IMR-90 (cell line): ENCODE results near the gene SLIT3. TPM values are rescaled to one million over a fixed set of nuclear protein-coding genes. Genes with fewer than 3 reads are reported as not detected.

Experiments used
- ATAC-seq: fragments of 200-7000 bp; cut with Tn5 transposase; 2 replicates; pipeline ENCODE4 v1.9.1; 2020; ENCODE audit warnings: low read depth, mild to moderate bottlenecking, moderate library complexity
- BruUV-seq: library from RNA; stranded (reverse); fragments of 400-500 nt; replicated peaks from 2 replicates; lab custom pipeline; 2021; lab: Mats Ljungman, UMichigan
- CTCF ChIA-PET: fragments of 300-600 bp; formaldehyde crosslinking; extraction: SDS; loops from one replicate; lab custom pipeline; 2021; ENCODE audit warnings: antibody characterized with exemption; lab: Yijun Ruan, JAX
- POLR2A ChIA-PET: fragments of 300-600 bp; sonication (Branson Sonifier 250); formaldehyde crosslinking; loops from one replicate; lab custom pipeline; 2022; ENCODE audit warnings: antibody characterized with exemption; ENCODE audit not compliant: unreplicated experiment; lab: Charles Lee
- DNase-seq: peaks from one replicate; pipeline ENCODE4 v3.0.0; 2013
- H2AFZ ChIP-seq: replicated peaks from 2 replicates; pipeline ENCODE3; 2013; ENCODE audit warnings: low read length, mild to moderate bottlenecking; ENCODE audit not compliant: poor library complexity
- H2AK5ac ChIP-seq: 2 replicates; pipeline ENCODE4 v1.6.1; 2013; ENCODE audit warnings: low read depth, low read length, inconsistent platforms
- H2AK9ac ChIP-seq: replicated peaks from 2 replicates; pipeline ENCODE3; 2013; ENCODE audit warnings: mild to moderate bottlenecking, low read depth, low read length, moderate library complexity; ENCODE audit not compliant: poor library complexity
- H2BK120ac ChIP-seq: 2 replicates; pipeline ENCODE4 v1.6.1; 2013; ENCODE audit warnings: low read depth, low read length, inconsistent platforms
- H2BK15ac ChIP-seq: 3 replicates; pipeline ENCODE4 v1.6.1; 2013; ENCODE audit warnings: low read depth, low read length, inconsistent platforms
- H2BK20ac ChIP-seq: 2 replicates; pipeline ENCODE4 v1.6.1; 2013; ENCODE audit warnings: low read depth, mild to moderate bottlenecking, inconsistent platforms, low read length, moderate library complexity
- H2BK5ac ChIP-seq: 2 replicates; pipeline ENCODE4 v1.6.1; 2013; ENCODE audit warnings: mild to moderate bottlenecking, low read depth, low read length, inconsistent platforms; ENCODE audit not compliant: poor library complexity, severe bottlenecking
- H3K14ac ChIP-seq: replicated peaks from 2 replicates; pipeline ENCODE4 v1.6.1; 2013; ENCODE audit warnings: low read depth, low read length, inconsistent platforms
- H3K18ac ChIP-seq: 2 replicates; pipeline ENCODE4 v1.6.1; 2013; ENCODE audit warnings: low read depth, low read length, control low read depth
- H3K23ac ChIP-seq: 2 replicates; pipeline ENCODE4 v1.6.1; 2013; ENCODE audit warnings: low read depth, low read length, inconsistent platforms
- H3K27ac ChIP-seq: 2 replicates; pipeline ENCODE4 v1.5.1; 2013; ENCODE audit warnings: mild to moderate bottlenecking, control low read depth, low read length; ENCODE audit not compliant: insufficient read depth
- H3K27me3 ChIP-seq: 2 replicates; pipeline ENCODE4 v1.6.1; 2013; ENCODE audit warnings: low read length; ENCODE audit not compliant: control insufficient read depth, insufficient read depth
- H3K36me3 ChIP-seq: 2 replicates; pipeline ENCODE4 v1.6.1; 2013; ENCODE audit warnings: low read length, mixed read lengths; ENCODE audit not compliant: control insufficient read depth, insufficient read depth
- H3K4ac ChIP-seq: 2 replicates; pipeline ENCODE4 v1.6.1; 2013; ENCODE audit warnings: low read depth, low read length, inconsistent platforms
- H3K4me1 ChIP-seq: 2 replicates; pipeline ENCODE4 v1.6.1; 2013; ENCODE audit warnings: low read length, mixed read lengths; ENCODE audit not compliant: control insufficient read depth, insufficient read depth
- H3K4me2 ChIP-seq: 2 replicates; pipeline ENCODE4 v1.6.1; 2013; ENCODE audit warnings: low read depth, mild to moderate bottlenecking, control low read depth, low read length, moderate library complexity
- H3K4me3 ChIP-seq: 2 replicates; pipeline ENCODE4 v1.5.1; 2013; ENCODE audit warnings: low read depth, mild to moderate bottlenecking, control low read depth, low read length, moderate library complexity; ENCODE audit not compliant: insufficient read depth
- H3K56ac ChIP-seq: 2 replicates; pipeline ENCODE4 v1.6.1; 2013; ENCODE audit warnings: low read length, inconsistent platforms; ENCODE audit not compliant: insufficient read depth; ENCODE audit errors: extremely low read depth
- H3K79me1 ChIP-seq, 2 experiments: 2 replicates each; pipeline ENCODE4 v1.6.1; 2013; ENCODE audit warnings: low read length in 2 of 2, inconsistent platforms in 1 of 2, low read depth in 1 of 2
- H3K9ac ChIP-seq: 2 replicates; pipeline ENCODE4 v1.6.1; 2013; ENCODE audit warnings: low read depth, low read length, control low read depth
- H3K9me1 ChIP-seq: 2 replicates; pipeline ENCODE4 v1.6.1; 2013; ENCODE audit warnings: low read length, inconsistent platforms; ENCODE audit not compliant: insufficient read depth
- H3K9me3 ChIP-seq: 2 replicates; pipeline ENCODE4 v1.6.1; 2013; ENCODE audit warnings: low read length; ENCODE audit not compliant: control insufficient read depth, insufficient read depth
- H4K20me1 ChIP-seq: 2 replicates; pipeline ENCODE4 v1.6.1; 2013; ENCODE audit warnings: low read length, inconsistent platforms; ENCODE audit not compliant: insufficient read depth
- H4K5ac ChIP-seq: 2 replicates; pipeline ENCODE4 v1.6.1; 2013; ENCODE audit warnings: mild to moderate bottlenecking, low read depth, low read length, control low read depth
- H4K8ac ChIP-seq, 2 experiments: 2 replicates each; pipeline ENCODE4 v1.6.1; 2013; ENCODE audit warnings: low read depth in 2 of 2, low read length in 2 of 2, control low read depth in 1 of 2, inconsistent platforms in 1 of 2
- H4K91ac ChIP-seq: 2 replicates; pipeline ENCODE4 v1.6.1; 2013; ENCODE audit warnings: low read depth, low read length, inconsistent platforms; ENCODE audit not compliant: insufficient read depth
- BHLHE40 ChIP-seq: fragments of 150-350 bp; IDR thresholded peaks from 2 replicates; pipeline ENCODE4 v1.6.1; 2016; ENCODE audit warnings: mild to moderate bottlenecking, low read depth, low read length
- CHD1 ChIP-seq: IDR thresholded peaks from 2 replicates; pipeline ENCODE4 v1.6.1; 2012; ENCODE audit warnings: low read depth, low read length, improper control_type of control experiment
- CTCF ChIP-seq: conservative IDR thresholded peaks from 2 replicates; pipeline ENCODE4 v1.5.1; 2012; ENCODE audit warnings: mild to moderate bottlenecking, low read depth, low read length, improper control_type of control experiment
- MAFK ChIP-seq: IDR thresholded peaks from 2 replicates; pipeline ENCODE4 v1.6.1; 2012; ENCODE audit warnings: low read depth, low read length, improper control_type of control experiment
- MXI1 ChIP-seq: IDR thresholded peaks from 2 replicates; pipeline ENCODE4 v1.6.1; 2012; ENCODE audit warnings: low read depth, mild to moderate bottlenecking, low read length, moderate library complexity, borderline replicate concordance
- NFE2L2 ChIP-seq: fragments of 150-350 bp; IDR thresholded peaks from 2 replicates; pipeline ENCODE4 v1.6.1; 2016; ENCODE audit warnings: low read depth, mild to moderate bottlenecking, low read length
- RAD21 ChIP-seq: IDR thresholded peaks from 2 replicates; pipeline ENCODE4 v1.6.1; 2012; ENCODE audit warnings: low read length, improper control_type of control experiment
- SMC3 ChIP-seq: fragments of 150-350 bp; IDR thresholded peaks from 2 replicates; pipeline ENCODE4 v1.6.1; 2016; ENCODE audit warnings: low read depth, mild to moderate bottlenecking, antibody characterized with exemption, low read length, moderate library complexity
- WGBS, 2 experiments: methylation state at CpG; one replicate each; pipeline versions ENCODE4 v1.1.5 to v1.1.7; 2013; ENCODE audit warnings: missing lambda C conversion rate in 2 of 2; ENCODE audit not compliant: insufficient read length in 1 of 2; ENCODE audit errors: extremely low coverage in 2 of 2; 5-methylcytosine and 5-hydroxymethylcytosine counted together
- dilution Hi-C: fragments of 300-500 bp; cut with HindIII; formaldehyde crosslinking; loops from one replicate; pipeline ENCODE4 v1.14.3; 2018; ENCODE audit warnings: low sequenced_read_pairs; ENCODE audit not compliant: unreplicated experiment
- in situ Hi-C: fragments of 300-500 bp; cut with MboI; formaldehyde crosslinking; loops from 3 replicates; pipeline ENCODE4 v1.14.3; 2019; ENCODE audit warnings: low sequenced_read_pairs, inconsistent platforms, mixed read lengths
- intact Hi-C: fragments of 100-400 bp; cut with micrococcal nuclease; formaldehyde crosslinking; loops from 2 replicates; pipeline ENCODE4 v1.10.0; 2022
- polyA plus RNA-seq, 3 experiments: library from polyadenylated mRNA; depleted of rRNA; stranded (reverse); fragments of >200 nt; gene quantifications; 2 replicates each; pipeline ENCODE4 v1.2.3, GENCODE V29; 2012; ENCODE audit warnings: low replicate concordance in 1 of 3
- total RNA-seq: library from RNA; depleted of rRNA; stranded (reverse); fragments of >200 nt; gene quantifications from 2 replicates; pipeline ENCODE4 v1.2.3, GENCODE V29; 2012
- TF ChIP-seq, protein P1 (sequence below): fragments of 150-350 bp; IDR thresholded peaks from 2 replicates; pipeline ENCODE4 v1.6.1; 2016; ENCODE audit warnings: low read depth, mild to moderate bottlenecking, low read length, moderate library complexity, borderline replicate concordance
- TF ChIP-seq, protein P2 (sequence below): fragments of 150-350 bp; IDR thresholded peaks from 2 replicates; pipeline ENCODE4 v1.6.1; 2017; ENCODE audit warnings: mild to moderate bottlenecking, antibody characterized with exemption, low read length, low read depth

SLIT3 gene
- total and polyA plus RNA-seq, 2 of the 4 experiments (the other 2 are of a cell fraction), result 0.18 to 0.50 TPM

DNA sequence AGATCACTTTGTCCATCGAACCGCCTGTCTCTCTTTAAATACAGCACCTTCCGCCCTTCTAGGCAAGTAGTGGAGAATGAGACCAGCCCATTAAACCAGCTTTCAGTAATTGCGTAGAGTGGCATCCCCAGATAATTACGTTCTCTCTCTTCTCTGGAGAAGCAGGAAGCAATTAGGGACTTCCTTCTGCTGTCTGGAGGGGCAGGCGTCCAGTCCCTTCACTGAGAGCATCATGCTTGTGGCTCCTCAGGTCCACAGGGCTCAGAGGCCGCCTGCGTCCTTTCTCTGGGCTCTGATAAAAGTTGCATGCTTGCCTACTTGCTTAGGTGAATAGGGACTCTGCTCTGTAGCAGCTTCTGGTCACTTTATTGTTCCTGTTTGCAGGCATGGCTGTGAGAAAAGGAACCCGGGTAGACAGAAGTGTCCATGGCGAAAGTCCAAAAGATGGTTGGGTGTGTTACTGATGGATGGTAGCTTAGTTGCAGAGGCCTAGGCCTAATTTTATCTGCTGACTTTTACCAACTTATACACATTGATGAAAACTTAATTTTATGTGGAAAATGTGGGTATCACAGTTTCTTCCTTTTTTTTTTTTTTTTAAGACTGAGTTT is 422.7 kb downstream of the SLIT3 start:
- H3K36me3 ChIP-seq, result no peaks in the 10 kb centered on the region
- peaks cover 1% of the 10 kb centered on the region; the same call in 1 of the 2 replicates for H3K27me3 ChIP-seq
- BruUV-seq, result no TSS peak
- H3K79me1 ChIP-seq, result no peaks in the 10 kb centered on the region
- H3K27ac ChIP-seq, result no peak overlapping the region
- ChIA-PET CTCF (interaction anchor here (0.6 kb wide), 1 partner anchor 36 kb away, joined by 5 read pairs; no protein-coding TSS in a partner anchor), POLR2A (no interaction called here)
- in situ Hi-C loops, result no loop called here
- no peak overlapping the region for H3K4me2 ChIP-seq
- H3K9ac ChIP-seq, result no peak overlapping the region
- H4K8ac ChIP-seq, result no peak overlapping the region
- no peak overlapping the region for H3K56ac ChIP-seq
- no peak overlapping the region for H3K4me3 ChIP-seq
- no peak overlapping the region for H3K18ac ChIP-seq
- H2AFZ ChIP-seq, result no peak overlapping the region
- no peak overlapping the region for H3K14ac ChIP-seq
- 20% methylated on average over 1 of the region's 10 CpGs; no CpG with 5 or more reads in 1 of the 2 experiments for WGBS, 2 experiments
- H4K91ac ChIP-seq, result no peak overlapping the region
- H4K20me1 ChIP-seq, result no peaks in the 10 kb centered on the region
- no peaks in the 10 kb centered on the region for H3K9me3 ChIP-seq
- TF ChIP-seq BHLHE40 (no peak), RAD21 (no peak), CTCF (no peak), SMC3 (no peak), CHD1 (no peak), NFE2L2 (no peak), MXI1 (no peak), MAFK (no peak)
- TF ChIP-seq, protein P1, sequence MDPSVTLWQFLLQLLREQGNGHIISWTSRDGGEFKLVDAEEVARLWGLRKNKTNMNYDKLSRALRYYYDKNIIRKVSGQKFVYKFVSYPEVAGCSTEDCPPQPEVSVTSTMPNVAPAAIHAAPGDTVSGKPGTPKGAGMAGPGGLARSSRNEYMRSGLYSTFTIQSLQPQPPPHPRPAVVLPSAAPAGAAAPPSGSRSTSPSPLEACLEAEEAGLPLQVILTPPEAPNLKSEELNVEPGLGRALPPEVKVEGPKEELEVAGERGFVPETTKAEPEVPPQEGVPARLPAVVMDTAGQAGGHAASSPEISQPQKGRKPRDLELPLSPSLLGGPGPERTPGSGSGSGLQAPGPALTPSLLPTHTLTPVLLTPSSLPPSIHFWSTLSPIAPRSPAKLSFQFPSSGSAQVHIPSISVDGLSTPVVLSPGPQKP, result no peak
- TF ChIP-seq, protein P2, sequence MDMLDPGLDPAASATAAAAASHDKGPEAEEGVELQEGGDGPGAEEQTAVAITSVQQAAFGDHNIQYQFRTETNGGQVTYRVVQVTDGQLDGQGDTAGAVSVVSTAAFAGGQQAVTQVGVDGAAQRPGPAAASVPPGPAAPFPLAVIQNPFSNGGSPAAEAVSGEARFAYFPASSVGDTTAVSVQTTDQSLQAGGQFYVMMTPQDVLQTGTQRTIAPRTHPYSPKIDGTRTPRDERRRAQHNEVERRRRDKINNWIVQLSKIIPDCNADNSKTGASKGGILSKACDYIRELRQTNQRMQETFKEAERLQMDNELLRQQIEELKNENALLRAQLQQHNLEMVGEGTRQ, result no peak
- no peaks in the 10 kb centered on the region for H3K4me1 ChIP-seq
- H2BK20ac ChIP-seq, result no peak overlapping the region
- no peak overlapping the region for H3K4ac ChIP-seq
- DNase-seq (no peak), ATAC-seq (no peak)
- no peaks in the 10 kb centered on the region for H3K9me1 ChIP-seq
- H4K5ac ChIP-seq, result no peak overlapping the region
- H2BK120ac ChIP-seq, result no peak overlapping the region
- no peak overlapping the region for H2BK5ac ChIP-seq
- intact Hi-C loops, result no loop called here
- no peak overlapping the region for H2AK9ac ChIP-seq
- no peak overlapping the region for H2BK15ac ChIP-seq
- dilution Hi-C loops, result no loop called here
- no peak overlapping the region for H2AK5ac ChIP-seq
- no peak overlapping the region for H3K23ac ChIP-seq
